Thyroid gland (tissue), 4 donors: ENCODE measurements around the gene MAGI1. TPM values are rescaled to one million over a fixed set of nuclear protein-coding genes. Genes with fewer than 3 reads are reported as not detected.
A peak's percentile ranks its signal among the peaks of the same experiment; 100 is the strongest.

Experiments
- DNase-seq, 2 donors: peaks; one replicate each; pipeline ENCODE4 v3.0.0-alpha.2; 2019
- H3K27ac ChIP-seq, 3 donors: fragments of 200-600 bp; sonication (generic); 1 replicate in 2 of 3; 2 replicates in 1 of 3; pipeline ENCODE4 v1.5.1; 2016 to 2019; ENCODE audit warnings: mild to moderate bottlenecking in 1 of 3, moderate library complexity in 1 of 3
- H3K27me3 ChIP-seq: fragments of 200-600 bp; sonication (generic); one replicate; pipeline ENCODE4 v1.5.1; 2019
- H3K36me3 ChIP-seq, 2 donors: fragments of 200-600 bp; sonication (generic); one replicate each; pipeline ENCODE4 v1.5.1; 2016 to 2019
- H3K4me1 ChIP-seq, 2 donors: fragments of 200-600 bp; sonication (generic); one replicate each; pipeline ENCODE4 v1.5.1; 2017 to 2019
- H3K4me3 ChIP-seq, 3 donors: fragments of 200-600 bp; sonication (generic); replicated peaks in 1 of 3; 1 replicate in 2 of 3; 2 replicates in 1 of 3; pipeline ENCODE4 v1.5.1; 2016; ENCODE audit warnings: mild to moderate bottlenecking in 1 of 3
- H3K9me3 ChIP-seq: fragments of 200-600 bp; sonication (generic); one replicate; pipeline ENCODE4 v1.5.1; 2017
- CTCF ChIP-seq, 6 experiments: fragments of 200-600 bp in 3 of 6; fragments of 450-650 bp in 3 of 6; sonication (generic) in 3 of 6; IDR thresholded peaks; one replicate each; pipeline ENCODE4 v1.5.1; 2016 to 2019; ENCODE audit warnings: antibody characterized with exemption in 6 of 6, mild to moderate bottlenecking in 2 of 6, inconsistent platforms in 1 of 6, moderate library complexity in 1 of 6
- POLR2A ChIP-seq, 2 donors: fragments of 450-650 bp; IDR thresholded peaks; one replicate each; pipeline ENCODE4 v1.6.1; 2017; ENCODE audit warnings: antibody characterized with exemption in 2 of 2, mild to moderate bottlenecking in 2 of 2, moderate library complexity in 1 of 2
- WGBS, 2 donors: methylation state at CpG; one replicate each; pipeline ENCODE4 v1.1.5; 2017; 5-methylcytosine and 5-hydroxymethylcytosine counted together
- intact Hi-C: fragments of 100-400 bp; cut with DNase I; formaldehyde crosslinking; loops from one replicate; pipeline ENCODE4 v1.15.1; 2023
- total RNA-seq, 4 donors: library from RNA; depleted of rRNA; stranded (reverse); fragments of >200 nt; gene quantifications; one replicate each; pipeline ENCODE4 v1.2.3, GENCODE V29; 2016

MAGI1 gene
- total RNA-seq, 4 donors from 2014 or later: 60.5 to 123 (median 87.5) TPM

GRCh38 chr3:66015841-66016240, 22.9 kb downstream of the MAGI1 start:
- H3K4me1 ChIP-seq: peaks cover 8 to 31% of the 10 kb centered on the region in 2 donors
- H3K4me3 ChIP-seq: no peak overlapping the region
- H3K27me3 ChIP-seq: no peaks in the 10 kb centered on the region
- H3K27ac ChIP-seq: no peak overlapping the region
- WGBS, 2 donors: 90 to 94% methylated on average over 4 of the region's 4 CpGs
- intact Hi-C loops: no loop called here
- no peaks in the 10 kb centered on the region for H3K36me3 ChIP-seq
- no peak for DNase-seq
- no peak for TF ChIP-seq CTCF (IDR thresholded peaks at IDR 0.05)
- TF ChIP-seq POLR2A (IDR thresholded peaks at IDR 0.05): no peak
- H3K9me3 ChIP-seq: no peaks in the 10 kb centered on the region

- no peak for TF ChIP-seq CTCF (IDR thresholded peaks at IDR 0.05)
- TF ChIP-seq POLR2A (IDR thresholded peaks at IDR 0.05): no peak
- Histone ChIP-seq H3K36me3 (no peaks in the 10 kb centered on the region), H3K27ac (no peak overlapping the region), H3K27me3 (no peaks in the 10 kb centered on the region), H3K9me3 (no peaks in the 10 kb centered on the region), H3K4me3 (no peak overlapping the region), H3K4me1 (peaks cover 15 to 40% of the 10 kb centered on the region in 2 donors)
- 40 to 88% methylated on average over 2 of the region's 2 CpGs for WGBS, 2 donors
- intact Hi-C loops: no loop called here
- DNase-seq: no peak
These were observed 24.1 kb downstream of the MAGI1 start for GRCh38 chr3:66014651-66015050.

GRCh38 chr3:66014056-66014455, 24.7 kb downstream of the MAGI1 start:
- Histone ChIP-seq H3K27me3 (no peaks in the 10 kb centered on the region), H3K36me3 (no peaks in the 10 kb centered on the region), H3K4me1 (peaks cover 15 to 40% of the 10 kb centered on the region in 2 donors), H3K4me3 (no peak overlapping the region), H3K9me3 (no peaks in the 10 kb centered on the region), H3K27ac (no peak overlapping the region)
- no peak for TF ChIP-seq CTCF (IDR thresholded peaks at IDR 0.05)
- TF ChIP-seq POLR2A (IDR thresholded peaks at IDR 0.05): no peak
- WGBS, 2 donors: 87 to 93% methylated on average over 2 of the region's 2 CpGs
- intact Hi-C loops: no loop called here
- no peak for DNase-seq

GRCh38 chr3:66012711-66013110, 26.0 kb downstream of the MAGI1 start:
- Histone ChIP-seq H3K9me3 (no peaks in the 10 kb centered on the region), H3K4me3 (no peak overlapping the region), H3K27ac (peak overlapping the region in 1 of 3 donors; percentile 77), H3K36me3 (no peaks in the 10 kb centered on the region), H3K4me1 (peaks cover 15 to 28% of the 10 kb centered on the region in 2 donors), H3K27me3 (no peaks in the 10 kb centered on the region)
- 86 to 88% methylated on average over 2 of the region's 2 CpGs for WGBS, 2 donors
- TF ChIP-seq POLR2A (IDR thresholded peaks at IDR 0.05) (no peak), CTCF (IDR thresholded peaks at IDR 0.05) (no peak)
- intact Hi-C loops: no loop called here
- DNase-seq: no peak

GRCh38 chr3:66010739-66011655, 27.7 kb downstream of the MAGI1 start:
- intact Hi-C loops: no loop called here

More at GRCh38 chr3:66010739-66011655, 27.7 kb downstream of the MAGI1 start:
- Histone ChIP-seq H3K27ac (peak overlapping the region; percentile 53 to 77 (median 68)), H3K4me1 (peaks cover 15 to 27% of the 10 kb centered on the region in 2 donors), H3K36me3 (no peaks in the 10 kb centered on the region), H3K27me3 (no peaks in the 10 kb centered on the region), H3K4me3 (no peak overlapping the region), H3K9me3 (no peaks in the 10 kb centered on the region)
- peak; percentile 65 to 70 for DNase-seq
- TF ChIP-seq POLR2A (IDR thresholded peaks at IDR 0.05) (no peak), CTCF (IDR thresholded peaks at IDR 0.05) (no peak)
- WGBS, 2 donors: 73 to 76% methylated on average over 10 of the region's 10 CpGs
